Stimulated activated CD8-positive, alpha-beta memory T cell treated with anti-CD3 and anti-CD28 coated beads, Interleukin-15, amount 100 ng/mL, for 4 hours (primary cell): ENCODE measurements around the gene SPATA31D1.
"Not testable (repeated sequence)": the region's sequence is repeated elsewhere in the genome, so short reads cannot be mapped to it uniquely, and the experiment has no call there.

Experiments used
- DNase-seq, 2 donors: peaks; one replicate each; pipeline ENCODE4 v3.0.0-alpha.2; 2020; ENCODE audit warnings: low read depth in 2 of 2

The SPATA31D1 gene

DNA sequence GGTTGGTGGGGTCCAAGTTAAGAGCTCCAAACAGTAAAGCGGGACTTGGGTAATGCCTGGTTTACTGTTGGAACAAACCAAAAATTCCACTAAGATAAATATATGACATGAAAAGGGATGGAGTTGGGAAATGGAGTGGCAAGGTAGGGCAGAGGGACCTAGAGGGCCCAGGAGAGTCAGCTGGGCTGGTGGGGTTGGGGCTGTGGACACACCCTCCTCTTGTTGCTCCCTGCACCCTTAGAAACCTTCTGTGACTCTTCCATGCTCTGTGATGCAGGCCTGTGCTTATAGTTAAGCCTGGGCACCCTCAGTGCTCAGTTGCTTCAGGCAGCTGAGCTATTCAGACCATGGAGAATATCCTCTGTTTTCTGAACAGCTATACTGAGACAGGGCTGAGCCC is at the start of gene SPATA31D1:
Gene SPATA31D1, plus strand, starts transcription at position 301 of the 400 bp plus-strand sequence. Its CDS starts 47 bp downstream, at position 348.
- DNase-seq, result not testable (repeated sequence)

DNA sequence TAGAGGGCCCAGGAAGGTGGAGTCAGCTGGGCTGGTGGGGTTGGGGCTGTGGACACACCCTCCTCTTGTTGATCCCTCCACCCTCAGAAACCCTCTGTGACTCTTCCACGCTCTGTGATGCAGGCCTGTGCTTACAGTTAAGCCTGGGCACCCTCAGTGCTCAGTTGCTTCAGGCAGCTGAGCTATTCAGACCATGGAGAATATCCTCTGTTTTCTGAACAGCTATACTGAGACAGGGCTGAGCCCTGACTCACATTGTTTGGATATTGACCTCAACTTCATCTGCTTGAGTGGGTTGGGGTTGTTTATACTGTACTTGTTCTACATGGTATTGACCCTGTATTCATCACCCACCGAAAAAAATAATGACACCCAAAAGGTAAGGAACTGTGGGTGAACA is 45.2 kb upstream of the SPATA31D1 start, which contains the start of gene SPATA31D3:
Gene SPATA31D3, plus strand, starts transcription at position 108 of the 400 bp plus-strand sequence. Its CDS starts 86 bp downstream, at position 194.
- DNase-seq, result not testable (repeated sequence)

DNA sequence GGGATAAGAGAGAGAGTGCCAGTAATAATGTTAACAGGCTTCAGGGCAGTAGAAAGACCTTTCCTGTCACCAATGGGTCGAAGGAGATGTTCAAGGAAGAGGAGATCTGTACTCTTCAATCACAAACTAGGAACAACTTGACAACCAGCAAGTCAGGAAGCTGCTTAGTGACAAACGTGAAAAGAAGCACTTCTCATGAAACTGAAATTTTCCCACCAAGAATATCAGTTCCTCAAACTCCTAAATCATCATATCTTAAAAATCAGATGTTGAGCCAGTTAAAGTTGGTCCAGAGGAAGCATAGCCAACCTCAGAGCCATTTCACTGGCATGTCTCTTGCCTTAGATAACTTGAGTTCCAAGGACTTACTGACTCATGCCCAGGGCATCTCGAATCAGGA is 39.9 kb upstream of the SPATA31D1 start:
- DNase-seq, result not testable (repeated sequence)

DNA sequence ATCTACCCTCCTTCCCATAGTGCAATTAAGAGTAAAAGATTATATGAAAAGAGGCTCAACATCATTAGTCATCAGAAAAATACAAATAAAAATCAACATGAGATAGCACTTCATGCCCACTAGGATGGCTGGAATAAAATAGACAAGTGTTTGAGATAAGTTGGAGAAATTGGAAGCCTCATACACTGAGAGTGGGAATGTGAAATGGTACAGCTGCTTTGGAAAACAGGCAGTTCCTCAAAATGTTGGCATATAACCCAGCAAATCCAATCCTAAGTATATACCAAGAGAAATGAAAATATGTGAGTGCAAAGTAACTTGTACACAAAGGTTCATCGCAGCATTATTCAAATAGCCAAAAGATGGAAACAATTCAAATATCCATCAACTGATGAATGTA is 35.5 kb upstream of the SPATA31D1 start:
- no peak for DNase-seq

DNA sequence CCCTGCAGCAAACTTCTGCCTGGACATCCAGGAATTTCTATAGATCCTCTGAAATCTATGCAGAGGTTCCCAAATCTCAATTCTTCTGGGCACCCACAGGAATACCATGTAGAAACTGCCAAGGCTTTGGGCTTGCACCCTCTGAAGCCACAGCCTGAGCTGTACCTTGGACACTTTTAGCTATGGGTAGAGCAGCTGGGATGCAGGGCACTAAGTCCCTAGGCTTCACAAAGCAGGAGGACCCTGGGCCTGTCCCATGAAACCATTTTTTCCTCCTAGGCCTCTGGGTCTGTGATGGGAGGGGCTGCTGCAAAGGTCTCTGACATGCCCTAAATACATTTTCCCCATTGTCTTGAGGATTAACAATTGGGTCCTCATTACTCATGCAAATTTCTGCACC is 32.9 kb upstream of the SPATA31D1 start:
- no peak for DNase-seq

DNA sequence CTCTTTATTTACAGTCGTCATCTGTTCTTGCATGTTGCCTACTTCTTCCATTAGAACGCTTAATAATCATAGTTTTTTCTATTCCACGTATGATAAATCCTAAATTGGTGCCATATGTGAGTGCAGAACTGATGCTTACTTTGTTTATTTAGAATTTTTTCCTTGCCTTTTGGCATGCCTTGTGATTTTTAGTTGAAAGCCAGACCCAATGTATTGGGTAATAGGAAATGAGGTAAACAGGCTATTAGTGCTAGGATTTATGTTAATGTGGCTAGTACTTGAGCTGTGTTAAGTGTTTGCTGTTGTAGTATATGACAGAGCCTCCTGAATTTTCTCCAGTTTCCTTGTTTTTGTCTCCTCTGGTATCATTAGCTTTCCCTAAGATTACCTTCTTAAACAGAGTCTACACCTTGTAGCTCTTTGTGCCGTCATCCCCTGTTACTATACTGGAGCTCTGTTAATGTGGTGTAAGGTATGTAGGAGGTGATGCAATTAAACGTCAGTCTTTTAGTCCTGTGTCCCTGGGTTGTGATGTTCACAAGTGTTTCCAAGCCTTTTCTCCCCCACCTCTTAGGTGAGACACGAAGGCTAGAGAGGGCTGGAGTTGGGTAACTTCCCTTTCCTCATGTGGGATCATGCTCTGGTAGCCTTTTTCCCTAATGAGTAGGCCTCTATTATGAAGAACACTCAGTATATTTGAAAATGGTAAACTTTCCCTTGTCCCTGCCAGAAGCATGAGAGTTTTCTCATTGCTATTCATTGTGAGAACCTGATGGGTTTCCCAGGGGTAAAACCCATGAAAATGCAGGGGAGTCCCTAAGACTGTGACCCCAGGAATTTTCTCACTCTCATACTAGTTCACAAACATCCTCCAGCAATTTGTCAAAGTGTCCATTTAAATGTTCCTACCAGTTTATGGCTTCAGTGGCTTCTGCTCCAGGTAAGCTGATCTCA is 24.1 kb upstream of the SPATA31D1 start:
- no peak for DNase-seq

DNA sequence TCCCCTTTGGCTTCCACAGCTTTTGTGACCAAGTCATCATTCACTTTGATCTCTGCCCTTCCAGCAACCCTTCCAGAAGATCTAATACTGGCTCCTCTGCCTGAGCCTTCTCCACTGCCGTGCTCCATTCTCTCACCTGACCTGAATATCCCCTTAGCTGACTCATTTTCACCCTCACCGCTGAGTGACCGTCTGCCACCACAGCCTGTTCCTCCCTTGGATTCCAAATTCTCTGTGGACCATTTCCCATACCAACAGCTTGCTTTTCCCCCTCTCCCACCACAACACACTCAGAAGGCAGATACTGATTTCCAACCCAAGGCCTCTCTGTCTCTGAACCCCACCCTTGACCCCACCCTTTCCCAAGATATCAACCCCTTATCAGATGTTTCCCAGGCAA is 20.5 kb upstream of the SPATA31D1 start:
- no peak for DNase-seq

DNA sequence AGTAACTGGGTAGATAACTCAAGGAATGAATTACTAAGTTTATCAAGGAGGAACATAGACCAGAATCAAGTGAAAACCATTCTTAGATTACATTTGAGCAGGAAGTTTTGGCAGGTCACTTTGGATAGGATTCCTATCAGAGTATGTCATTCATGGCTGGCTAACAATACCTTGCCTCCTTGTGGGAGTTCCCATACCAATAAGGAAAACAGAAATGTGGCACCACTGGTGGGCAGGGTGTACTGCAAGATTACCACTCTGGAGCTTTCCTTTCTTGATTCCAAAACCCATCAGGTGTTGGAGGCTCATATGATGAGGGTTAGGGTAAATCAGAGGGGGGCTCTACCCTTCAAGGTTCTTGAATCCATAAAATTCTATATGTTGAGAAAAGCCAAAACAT is 18.6 kb upstream of the SPATA31D1 start:
- DNase-seq, result no peak

DNA sequence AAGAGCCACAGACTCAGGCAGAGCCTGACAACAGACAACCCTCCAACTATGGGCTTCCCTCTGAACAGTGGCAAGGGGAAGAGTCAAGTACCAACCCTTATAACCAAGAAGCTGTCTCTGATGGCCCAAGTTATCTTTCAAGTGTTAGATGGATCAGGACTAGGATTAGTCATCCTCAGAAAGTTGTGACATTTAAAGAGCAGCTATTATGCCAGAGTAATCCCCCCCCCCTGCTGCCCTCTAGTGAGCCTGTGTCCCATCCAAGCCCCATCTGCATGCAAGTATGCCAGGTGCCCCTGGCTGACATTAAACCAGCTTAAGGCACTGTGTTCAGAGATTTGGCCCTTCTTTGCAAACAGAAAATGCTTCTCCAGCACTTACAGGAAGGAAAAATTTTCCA is 16.8 kb upstream of the SPATA31D1 start:
- no peak for DNase-seq

DNA sequence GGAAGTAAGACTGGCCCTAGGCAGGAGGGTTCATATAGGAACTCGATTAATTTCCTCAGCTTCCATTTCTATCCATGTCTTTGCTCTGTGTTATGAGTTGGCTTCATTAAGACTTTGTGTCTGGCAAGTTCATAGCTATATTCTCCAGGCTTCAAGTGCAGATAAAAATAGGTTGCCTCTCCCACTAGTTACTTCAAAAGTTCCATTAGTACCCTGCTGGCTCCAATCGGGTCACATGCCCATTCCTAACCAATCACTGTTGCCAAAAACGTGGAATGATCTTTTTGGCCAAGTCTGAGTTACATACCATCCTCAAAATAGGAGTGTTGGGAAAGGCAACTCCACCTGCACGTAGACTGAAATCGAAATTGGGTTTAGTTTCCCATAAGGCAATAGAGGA is 13.8 kb upstream of the SPATA31D1 start:
- no peak for DNase-seq

DNA sequence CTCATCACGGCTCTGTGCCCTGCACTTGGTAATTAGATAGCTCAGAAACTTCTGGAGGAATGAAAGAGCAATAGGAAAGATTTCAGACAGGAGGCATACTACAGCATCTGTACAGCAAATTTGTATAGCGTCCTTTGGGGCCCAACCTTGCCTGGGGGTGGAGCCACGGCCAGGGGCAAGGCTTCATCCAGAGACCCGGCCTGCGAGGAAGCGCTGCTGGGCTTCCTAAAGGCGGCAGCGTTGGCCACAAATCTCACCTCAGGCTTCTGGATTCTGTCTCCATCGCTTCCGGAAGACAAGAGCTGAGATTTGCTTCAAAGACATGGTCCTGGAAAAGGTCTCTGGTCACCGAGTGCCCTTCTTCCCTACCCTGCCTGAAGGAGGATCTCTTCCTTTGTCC is 12.2 kb upstream of the SPATA31D1 start:
- DNase-seq, result no peak

DNA sequence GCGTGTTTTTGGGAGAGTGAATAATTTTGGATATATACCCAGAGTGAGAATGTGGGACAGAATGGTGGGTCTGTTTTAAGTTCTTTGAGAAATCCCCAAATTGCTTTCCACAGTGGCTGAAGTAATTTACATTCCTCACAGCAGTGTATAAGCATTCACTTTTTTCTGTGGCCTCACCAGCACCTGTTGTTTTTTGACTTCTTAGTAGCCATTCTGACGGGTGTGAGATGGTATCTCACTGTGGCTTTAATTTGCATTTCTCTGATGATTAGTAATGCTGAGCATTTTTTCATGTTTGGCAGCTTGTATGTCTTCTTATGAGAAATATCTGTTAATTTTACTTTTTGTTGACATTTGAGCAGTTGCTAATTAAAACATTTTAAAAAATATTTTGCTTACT is 9.4 kb upstream of the SPATA31D1 start:
- no peak for DNase-seq

DNA sequence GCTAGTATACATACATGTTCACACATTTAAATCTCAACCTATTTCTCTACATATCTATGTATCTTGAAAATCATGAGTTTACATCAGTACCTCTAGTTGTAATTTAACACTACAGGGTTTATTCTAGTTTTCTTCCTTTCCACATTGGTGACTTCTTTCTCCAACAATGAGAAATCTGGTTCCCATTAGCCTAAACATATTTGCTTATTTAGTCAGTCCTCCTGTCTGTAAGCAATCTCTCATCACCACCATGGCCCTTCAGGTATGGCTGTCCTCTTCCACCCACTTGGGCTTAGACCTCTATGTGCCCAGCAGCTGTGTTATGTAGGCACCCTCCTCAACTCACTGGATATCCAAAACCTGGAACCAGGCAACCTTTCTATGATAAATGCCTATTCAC is 8.0 kb upstream of the SPATA31D1 start:
- no peak for DNase-seq

DNA sequence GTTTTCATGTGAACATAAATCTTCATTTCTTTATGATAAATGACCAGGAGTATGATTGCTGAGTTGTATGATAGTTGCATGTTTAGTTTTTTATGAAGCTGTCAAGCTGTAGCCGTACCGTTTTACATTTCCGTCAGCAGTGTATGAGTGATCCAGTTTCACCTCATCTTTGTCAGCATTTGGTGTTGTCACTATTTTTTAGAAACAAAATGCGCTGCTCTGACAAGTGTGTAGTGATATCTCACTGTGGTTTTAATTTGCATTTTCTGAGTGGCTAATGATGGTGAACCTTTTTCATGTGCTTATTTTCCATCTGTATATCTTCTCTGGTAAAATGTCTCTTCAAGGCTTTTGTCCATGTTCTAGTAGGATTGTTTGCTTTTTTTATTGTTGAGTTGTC is 6.7 kb upstream of the SPATA31D1 start:
- no peak for DNase-seq

DNA sequence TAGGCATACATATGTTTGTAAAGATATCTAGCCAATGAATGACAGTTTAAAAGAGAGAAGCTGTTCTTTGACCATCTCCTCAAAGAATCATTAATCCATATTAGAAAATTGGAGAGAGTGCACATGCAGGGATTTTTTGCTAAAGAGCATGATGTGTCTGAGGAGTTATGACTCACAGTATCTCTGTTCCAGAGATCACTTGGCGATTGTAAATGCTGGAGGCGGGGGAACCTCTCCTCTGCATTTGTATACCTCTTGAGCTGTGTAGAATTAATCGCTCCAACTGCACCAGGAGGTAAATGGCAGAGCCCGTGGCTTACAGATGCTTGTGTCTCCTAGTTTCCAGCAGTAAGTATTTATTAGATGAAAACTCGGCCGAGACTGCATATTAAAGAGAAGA is 3.6 kb upstream of the SPATA31D1 start:
- DNase-seq, result no peak

DNA sequence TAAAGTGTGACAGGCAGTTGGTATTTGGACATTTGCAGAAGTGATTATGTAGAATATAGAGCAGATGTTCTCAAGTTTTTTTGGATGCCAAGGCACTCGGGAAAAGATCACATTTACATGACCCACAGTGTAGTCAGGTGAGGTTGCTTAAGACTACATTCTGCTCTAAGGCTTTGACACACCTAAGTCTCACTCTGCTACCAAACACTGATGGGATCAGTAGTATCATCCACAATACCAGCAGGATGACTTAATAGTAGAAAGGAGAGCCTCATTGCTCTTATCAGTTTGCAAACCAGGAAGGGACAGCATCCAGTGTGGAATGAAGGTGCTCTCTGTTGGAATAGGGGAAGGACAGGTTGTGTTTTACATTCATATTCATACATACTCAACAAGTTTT is 2.5 kb upstream of the SPATA31D1 start:
- no peak for DNase-seq

DNA sequence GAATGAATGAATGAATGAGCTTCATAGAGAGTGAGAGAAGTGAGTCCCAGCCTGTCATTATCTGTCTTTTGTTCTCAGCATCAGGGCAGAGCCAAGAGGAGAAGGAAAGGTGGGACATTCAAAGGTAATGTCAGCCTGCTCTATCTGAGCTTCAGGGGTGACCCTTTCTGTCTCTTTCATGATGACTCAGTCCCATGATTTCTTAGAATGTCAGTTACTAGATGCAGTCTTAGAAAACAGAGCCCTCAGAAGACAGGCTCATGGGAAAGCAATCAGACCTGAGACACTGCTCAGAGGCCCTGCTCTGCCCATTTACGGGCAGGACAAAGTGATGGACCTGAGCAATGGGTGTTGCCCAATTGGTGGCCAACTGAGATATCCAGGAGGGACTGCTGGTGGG is 1.1 kb downstream of the SPATA31D1 start:
- DNase-seq, result no peak

DNA sequence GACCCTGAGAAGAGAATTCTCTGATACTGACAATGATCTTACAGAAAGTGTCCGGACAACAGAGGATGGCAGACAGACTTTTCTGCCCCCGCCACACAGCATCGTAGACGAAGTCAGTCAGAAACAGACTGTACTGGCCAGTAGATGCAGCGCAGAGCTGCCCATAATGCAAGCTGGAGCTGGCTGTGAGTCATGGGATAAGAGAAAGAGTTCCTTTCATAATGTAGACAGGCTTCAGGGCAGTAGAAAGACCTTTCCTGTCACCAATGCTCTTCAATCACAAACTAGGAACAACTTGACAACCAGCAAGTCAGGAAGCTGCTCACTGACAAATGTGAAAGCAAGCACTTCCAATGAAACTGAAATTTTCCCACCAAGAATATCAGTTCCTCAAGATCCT is 5.1 kb downstream of the SPATA31D1 start:
- no peak for DNase-seq

DNA sequence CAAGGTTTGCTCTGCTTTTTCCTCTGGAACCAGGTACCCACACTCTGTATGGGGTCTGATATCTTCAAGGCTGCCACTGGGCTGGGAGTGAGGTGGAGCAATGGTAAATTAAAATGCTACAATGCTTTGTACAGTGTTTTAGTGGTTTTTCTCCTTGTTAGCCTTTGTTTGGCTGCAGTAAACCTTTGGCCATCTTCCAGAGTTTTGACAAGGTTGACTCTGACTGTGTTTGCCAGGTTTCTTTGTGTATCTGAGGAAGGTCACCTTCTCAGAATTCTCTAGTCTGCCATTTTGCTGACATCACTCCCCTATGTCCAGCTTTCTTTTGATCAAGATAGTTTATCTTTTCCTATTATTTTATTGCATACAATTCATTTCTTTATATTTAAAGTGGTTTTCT is 11.2 kb downstream of the SPATA31D1 start:
- DNase-seq, result no peak

DNA sequence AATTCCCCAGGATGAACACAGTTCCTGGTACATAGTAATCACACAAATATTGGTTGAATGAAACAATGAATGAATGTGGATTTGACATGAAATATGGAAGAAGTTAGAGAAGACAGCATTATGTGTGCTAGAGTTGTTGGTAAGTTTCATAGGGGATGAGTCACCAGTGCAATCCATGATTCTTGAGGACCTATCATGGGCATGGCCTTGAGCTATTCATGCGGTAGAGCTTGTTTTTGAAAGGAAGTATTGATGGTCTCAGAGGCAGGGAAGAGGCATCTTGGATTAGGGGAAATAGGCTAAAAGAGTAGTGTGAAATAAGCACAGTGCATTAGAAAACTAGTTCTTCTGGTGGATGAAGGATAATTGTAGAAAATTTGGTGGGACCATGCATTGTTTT is 22.1 kb downstream of the SPATA31D1 start:
- no peak for DNase-seq

DNA sequence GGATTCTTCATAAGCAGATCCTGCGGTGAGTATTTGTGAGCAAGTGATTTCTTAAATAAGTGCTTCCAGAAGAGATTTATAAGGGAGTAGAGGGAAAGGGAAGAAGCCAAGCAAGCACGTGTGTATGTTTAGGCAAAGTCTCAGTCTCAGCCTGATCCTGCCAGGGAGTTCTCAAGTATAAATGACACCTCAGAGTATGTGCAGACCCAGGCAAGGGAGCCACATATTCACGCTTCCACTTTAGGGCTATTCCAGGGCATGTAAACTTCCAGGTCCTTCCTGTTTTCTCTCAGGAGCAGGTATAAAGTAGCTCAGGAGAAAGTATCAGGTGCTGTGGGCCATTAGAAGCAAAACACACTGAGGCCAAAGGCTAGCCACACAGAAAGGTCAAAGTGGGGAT is 22.6 kb downstream of the SPATA31D1 start:
- no peak for DNase-seq

DNA sequence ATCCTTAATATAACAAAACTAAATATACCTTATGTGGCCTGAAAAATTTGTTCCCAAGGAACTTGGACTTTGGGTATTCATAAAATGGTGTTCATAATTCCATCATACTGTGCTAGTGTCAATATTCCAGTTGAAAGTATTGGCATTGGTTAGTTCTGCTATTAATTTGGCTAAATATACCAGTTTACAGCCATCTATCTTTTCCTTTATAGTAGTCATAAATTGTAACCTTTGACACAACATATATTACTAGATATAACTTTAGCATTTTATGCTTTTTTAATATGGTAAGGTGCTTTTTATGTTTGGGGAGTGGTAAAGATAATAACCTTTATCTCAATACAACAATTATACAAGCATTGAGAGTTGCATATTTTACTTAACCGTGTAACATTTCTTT is 23.7 kb downstream of the SPATA31D1 start:
- DNase-seq, result no peak

DNA sequence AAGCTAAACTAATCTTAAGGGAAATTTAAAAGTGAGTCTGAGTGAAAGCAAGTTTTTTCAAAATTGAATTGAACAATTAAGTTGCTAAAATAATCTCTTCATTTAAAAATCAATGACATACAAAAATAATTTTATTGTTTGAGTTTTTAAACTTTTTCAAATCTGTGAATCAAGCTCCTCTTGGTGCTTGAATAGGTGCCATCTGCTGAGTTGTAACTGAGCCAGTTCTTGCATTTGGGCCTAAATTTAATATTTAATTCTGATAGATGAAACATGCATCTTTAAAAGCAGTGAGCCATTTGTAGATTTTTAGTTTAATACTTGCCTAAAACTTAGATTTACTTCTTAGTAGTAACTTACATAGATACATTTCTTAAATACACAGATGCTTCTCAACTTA is 31.8 kb downstream of the SPATA31D1 start:
- no peak for DNase-seq

DNA sequence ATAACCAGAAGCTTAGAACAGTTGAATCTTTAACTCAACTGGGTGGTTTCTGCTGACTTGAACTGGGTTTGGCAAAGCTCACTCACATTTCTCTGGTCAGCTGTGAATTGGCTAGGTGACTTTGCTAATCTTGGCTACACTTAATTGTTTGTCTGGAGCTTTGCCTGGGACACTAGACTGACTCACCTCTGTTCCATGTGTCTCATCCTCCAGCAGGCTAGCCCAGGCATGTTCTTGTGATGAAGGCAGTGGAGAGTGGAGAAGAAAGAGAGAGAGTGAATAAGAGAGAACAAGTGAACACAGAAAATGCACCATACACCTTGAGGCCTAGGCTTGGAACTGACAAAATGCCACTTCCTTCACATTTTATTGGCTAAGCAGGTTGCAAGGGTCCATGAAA is 32.6 kb downstream of the SPATA31D1 start:
- no peak for DNase-seq
